Endothelial cell (in vitro differentiated cells): Measurements from ENCODE around the gene MEI1. TPM values are rescaled to one million over a fixed set of nuclear protein-coding genes. Genes with fewer than 3 reads are reported as not detected.
A peak's percentile ranks its signal among the peaks of the same experiment; 100 is the strongest.

ENCODE experiments used
- DNase-seq: peaks from one replicate; pipeline ENCODE4 v3.0.0; 2021; ENCODE audit warnings: low spot score
- H3K27ac Mint-ChIP-seq: one replicate; pipeline ENCODE4 v1.8.0; 2021; ENCODE audit warnings: mixed read lengths, inconsistent platforms; ENCODE audit not compliant: unreplicated experiment
- H3K27me3 Mint-ChIP-seq: one replicate; pipeline ENCODE4 v1.8.0; 2021; ENCODE audit warnings: mild to moderate bottlenecking, moderate library complexity, mixed read lengths, inconsistent platforms; ENCODE audit not compliant: unreplicated experiment
- H3K36me3 Mint-ChIP-seq: one replicate; pipeline ENCODE4 v1.8.0; 2021; ENCODE audit warnings: mild to moderate bottlenecking, low read depth, mixed read lengths, inconsistent platforms; ENCODE audit not compliant: unreplicated experiment
- H3K4me1 Mint-ChIP-seq: one replicate; pipeline ENCODE4 v1.8.0; 2021; ENCODE audit warnings: mild to moderate bottlenecking, mixed read lengths, inconsistent platforms; ENCODE audit not compliant: unreplicated experiment
- H3K4me3 Mint-ChIP-seq: one replicate; pipeline ENCODE4 v1.8.0; 2021; ENCODE audit warnings: mild to moderate bottlenecking, mixed read lengths, inconsistent platforms; ENCODE audit not compliant: unreplicated experiment
- H3K9me3 Mint-ChIP-seq: one replicate; pipeline ENCODE4 v1.8.0; 2021; ENCODE audit warnings: mixed read lengths, inconsistent platforms; ENCODE audit not compliant: unreplicated experiment
- total RNA-seq: library from RNA; stranded (reverse); fragmentation: NEBNext Ultra II Directional; extraction: Animal tissue kit (Norgen Biotek cat#: 25700); gene quantifications from one replicate; pipeline ENCODE4 v1.2.1, GENCODE V29; 2021; ENCODE audit not compliant: unreplicated experiment
- TF ChIP-seq, protein P1 (sequence below): fragments of 200-600 bp; sonication (generic); IDR thresholded peaks from one replicate; pipeline ENCODE4 v1.5.0; 2021; ENCODE audit warnings: antibody characterized with exemption; ENCODE audit not compliant: unreplicated experiment

The MEI1 gene
- total RNA-seq, 1 donor from 2014 or later, result 0.38 TPM

DNA sequence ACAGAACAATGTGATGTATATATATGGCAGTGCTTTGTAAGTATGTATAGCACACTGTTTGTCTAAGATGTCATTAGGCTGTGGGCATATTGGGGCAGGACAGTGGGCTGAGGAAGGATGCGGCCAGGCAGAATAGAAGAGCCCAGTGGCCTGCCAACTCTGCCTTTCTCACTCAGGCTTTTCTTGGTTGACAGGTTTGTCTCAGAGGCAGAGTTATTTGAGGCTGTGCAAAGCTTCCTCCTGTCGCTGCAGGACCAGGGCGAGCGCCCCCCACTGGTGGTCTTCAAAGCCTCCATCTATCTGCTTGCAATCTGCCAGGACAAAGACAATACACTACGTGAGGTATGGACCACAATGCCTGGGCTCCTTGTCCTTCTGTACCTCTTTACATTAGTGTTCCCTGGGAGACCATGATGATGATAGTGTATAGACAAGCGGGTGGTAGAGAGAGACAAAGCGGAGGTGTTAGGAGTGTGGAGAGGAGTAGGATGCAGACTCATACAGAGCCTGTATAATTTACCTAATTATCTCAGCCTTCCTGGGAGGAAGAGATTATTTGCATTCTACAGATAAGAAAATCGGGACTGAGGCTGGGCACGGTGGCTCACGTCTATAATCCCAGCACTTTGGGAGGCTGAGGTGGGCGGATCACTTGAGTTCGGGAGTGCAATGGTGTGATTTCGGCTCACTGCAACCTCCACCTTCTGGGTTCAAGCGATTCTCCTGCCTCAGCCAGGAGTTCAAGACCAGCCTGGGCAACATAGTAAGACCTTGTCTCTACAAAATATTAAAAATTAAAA lies 63.9 kb downstream of the MEI1 start:
- Mint-ChIP-seq H3K36me3 (no peaks in the 10 kb centered on the region), H3K9me3 (no peaks in the 10 kb centered on the region), H3K27me3 (peaks cover 2% of the 10 kb centered on the region), H3K4me3 (no peak overlapping the region), H3K4me1 (peaks cover 8% of the 10 kb centered on the region), H3K27ac (no peak overlapping the region)
- TF ChIP-seq, protein P1, sequence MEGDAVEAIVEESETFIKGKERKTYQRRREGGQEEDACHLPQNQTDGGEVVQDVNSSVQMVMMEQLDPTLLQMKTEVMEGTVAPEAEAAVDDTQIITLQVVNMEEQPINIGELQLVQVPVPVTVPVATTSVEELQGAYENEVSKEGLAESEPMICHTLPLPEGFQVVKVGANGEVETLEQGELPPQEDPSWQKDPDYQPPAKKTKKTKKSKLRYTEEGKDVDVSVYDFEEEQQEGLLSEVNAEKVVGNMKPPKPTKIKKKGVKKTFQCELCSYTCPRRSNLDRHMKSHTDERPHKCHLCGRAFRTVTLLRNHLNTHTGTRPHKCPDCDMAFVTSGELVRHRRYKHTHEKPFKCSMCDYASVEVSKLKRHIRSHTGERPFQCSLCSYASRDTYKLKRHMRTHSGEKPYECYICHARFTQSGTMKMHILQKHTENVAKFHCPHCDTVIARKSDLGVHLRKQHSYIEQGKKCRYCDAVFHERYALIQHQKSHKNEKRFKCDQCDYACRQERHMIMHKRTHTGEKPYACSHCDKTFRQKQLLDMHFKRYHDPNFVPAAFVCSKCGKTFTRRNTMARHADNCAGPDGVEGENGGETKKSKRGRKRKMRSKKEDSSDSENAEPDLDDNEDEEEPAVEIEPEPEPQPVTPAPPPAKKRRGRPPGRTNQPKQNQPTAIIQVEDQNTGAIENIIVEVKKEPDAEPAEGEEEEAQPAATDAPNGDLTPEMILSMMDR, result peak; percentile 58
- DNase-seq, result peak; percentile 79

DNA sequence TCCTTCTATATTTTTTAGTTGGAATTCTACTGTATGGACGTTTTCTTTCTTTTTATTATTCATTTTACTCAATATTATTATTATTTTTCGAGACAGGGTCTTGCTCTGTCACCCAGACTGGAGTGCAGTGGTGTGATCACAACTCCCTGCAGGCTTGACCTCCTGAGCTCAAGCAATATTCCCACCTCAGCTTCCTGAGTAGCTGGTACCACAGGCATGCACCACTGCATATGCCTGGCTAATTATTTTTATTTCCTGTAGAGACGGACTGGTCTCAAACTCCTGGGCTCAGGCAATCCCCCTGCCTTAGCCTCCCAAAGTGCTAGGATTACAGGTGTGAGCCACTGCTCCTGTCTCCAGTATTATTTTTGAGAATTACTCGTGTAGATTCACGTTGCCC lies 67.2 kb downstream of the MEI1 start:
- Mint-ChIP-seq H3K27ac (no peak overlapping the region), H3K4me3 (no peak overlapping the region), H3K4me1 (peaks cover 11% of the 10 kb centered on the region), H3K36me3 (no peaks in the 10 kb centered on the region), H3K27me3 (peaks cover 2% of the 10 kb centered on the region), H3K9me3 (no peaks in the 10 kb centered on the region)
- no peak for DNase-seq
- TF ChIP-seq, protein P1, result no peak

DNA sequence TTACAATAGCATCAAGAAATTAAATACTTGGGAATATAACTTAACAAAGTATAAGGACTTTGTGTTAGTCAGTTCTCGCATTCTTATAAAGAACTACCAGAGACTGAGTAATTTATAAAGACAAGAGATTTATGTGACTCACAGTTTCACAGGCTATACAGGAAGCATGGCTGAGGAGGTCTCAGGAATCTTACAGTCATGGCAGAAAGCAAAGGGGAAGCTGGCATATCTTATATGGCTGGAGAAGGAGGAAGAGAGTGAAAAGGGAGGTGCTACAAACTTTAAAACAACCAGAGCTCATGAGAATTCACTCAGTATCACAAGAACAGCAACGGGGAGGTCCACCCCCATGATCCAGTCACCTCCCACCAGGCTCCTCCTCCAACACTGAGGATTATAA lies 69.1 kb downstream of the MEI1 start:
- H3K9me3 Mint-ChIP-seq, result no peaks in the 10 kb centered on the region
- TF ChIP-seq, protein P1, result no peak
- H3K36me3 Mint-ChIP-seq, result no peaks in the 10 kb centered on the region
- H3K4me1 Mint-ChIP-seq, result peaks cover 3% of the 10 kb centered on the region
- H3K4me3 Mint-ChIP-seq, result no peak overlapping the region
- DNase-seq, result no peak
- H3K27me3 Mint-ChIP-seq, result peaks cover 2% of the 10 kb centered on the region
- peak overlapping the region; percentile 34 for H3K27ac Mint-ChIP-seq

DNA sequence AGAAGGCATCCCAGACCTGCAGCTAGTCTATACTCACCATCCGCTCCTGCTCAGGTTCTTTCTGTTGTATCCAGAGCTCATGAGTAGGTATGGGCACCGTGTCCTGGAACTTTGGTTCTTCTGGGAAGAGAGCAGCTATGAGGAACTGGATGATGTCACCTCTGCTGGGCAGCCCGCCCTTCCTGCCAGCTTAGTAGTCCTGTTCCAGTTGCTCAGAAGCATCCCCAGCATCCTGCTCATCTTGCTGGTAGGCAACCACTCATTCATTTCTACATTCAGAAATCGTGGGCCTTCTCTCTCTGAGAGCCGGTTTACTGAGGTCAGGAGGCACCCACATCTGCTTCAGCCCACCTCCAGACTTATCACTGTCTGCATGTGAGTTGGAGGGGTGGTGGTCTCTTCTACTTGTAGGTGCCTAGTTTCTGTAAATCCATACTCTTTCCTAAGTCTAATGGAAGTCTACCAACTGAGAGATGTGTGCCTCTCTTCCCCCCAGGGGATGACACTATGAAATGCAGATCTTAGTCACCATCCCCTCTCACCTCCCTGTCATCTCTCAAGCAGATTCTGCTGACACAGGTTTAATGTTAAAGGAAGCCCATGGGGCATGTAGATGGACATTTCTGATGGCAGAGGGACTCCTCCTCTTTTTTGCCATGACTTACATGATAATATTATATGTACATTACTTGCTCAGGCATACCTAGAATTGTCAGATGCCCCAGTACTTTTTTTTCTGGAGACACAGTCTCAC lies 71.6 kb downstream of the MEI1 start:
- no peak overlapping the region for H3K27ac Mint-ChIP-seq
- H3K4me3 Mint-ChIP-seq, result no peak overlapping the region
- H3K36me3 Mint-ChIP-seq, result no peaks in the 10 kb centered on the region
- TF ChIP-seq, protein P1, result no peak
- peaks cover 2% of the 10 kb centered on the region for H3K27me3 Mint-ChIP-seq
- H3K9me3 Mint-ChIP-seq, result no peaks in the 10 kb centered on the region
- DNase-seq, result no peak
- peaks cover 3% of the 10 kb centered on the region for H3K4me1 Mint-ChIP-seq

DNA sequence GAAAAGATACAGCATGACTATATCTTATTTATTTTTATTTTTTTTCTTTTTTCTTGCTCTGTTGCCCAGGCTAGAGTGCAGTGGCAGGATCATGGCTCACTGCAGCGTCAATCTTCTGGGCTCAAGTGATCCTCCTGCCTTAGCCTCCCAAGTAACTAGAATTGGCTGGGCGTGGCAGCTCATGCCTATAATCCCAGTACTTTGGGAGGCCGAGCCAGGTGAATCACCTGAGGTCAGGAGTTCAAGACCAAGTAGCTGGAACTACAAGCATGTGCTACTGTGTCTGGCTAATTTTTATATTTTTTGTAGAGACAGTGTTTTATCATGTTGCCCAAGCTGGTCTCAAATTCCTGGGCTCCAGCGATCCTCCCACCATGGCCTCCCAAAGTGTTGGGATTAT lies 72.9 kb downstream of the MEI1 start:
- TF ChIP-seq, protein P1, result no peak
- Mint-ChIP-seq H3K27me3 (no peaks in the 10 kb centered on the region), H3K27ac (no peak overlapping the region), H3K4me1 (peaks cover 9% of the 10 kb centered on the region), H3K4me3 (no peak overlapping the region), H3K9me3 (no peaks in the 10 kb centered on the region), H3K36me3 (no peaks in the 10 kb centered on the region)
- DNase-seq, result no peak
